BE2C (cell line): ENCODE data around the gene SBF1. TPM values are rescaled to one million over a fixed set of nuclear protein-coding genes. Genes with fewer than 3 reads are reported as not detected.
A peak's percentile ranks its signal among the peaks of the same experiment; 100 is the strongest.

Source experiments
- DNase-seq: peaks from one replicate; pipeline ENCODE4 v3.0.0-alpha.2; 2020
- H3K27me3 ChIP-seq: fragments of 250-450 bp; sonication (Bioruptor Pico); 2 replicates; pipeline ENCODE4 v1.5.1; 2020; ENCODE audit warnings: mild to moderate bottlenecking
- H3K36me3 ChIP-seq: fragments of 250-450 bp; sonication (Bioruptor Pico); 2 replicates; pipeline ENCODE4 v1.5.1; 2020; ENCODE audit warnings: mild to moderate bottlenecking
- H3K4me1 ChIP-seq: fragments of 250-450 bp; sonication (Bioruptor Pico); 2 replicates; pipeline ENCODE4 v1.5.1; 2020
- H3K4me3 ChIP-seq: 2 replicates; pipeline ENCODE4 v1.5.1; 2011; ENCODE audit warnings: low read depth, low read length
- H3K9me3 ChIP-seq: fragments of 250-450 bp; sonication (Bioruptor Pico); 2 replicates; pipeline ENCODE4 v1.5.1; 2020
- CTCF ChIP-seq: IDR thresholded peaks from 2 replicates; pipeline ENCODE4 v1.5.1; 2012; ENCODE audit warnings: mild to moderate bottlenecking, low read depth, low read length
- polyA plus RNA-seq: library from polyadenylated mRNA; unstranded; fragments of >200 nt; gene quantifications from one replicate; pipeline ENCODE4 v1.2.1, GENCODE V29; 2012; ENCODE audit warnings: low read depth, missing spikeins; ENCODE audit not compliant: insufficient read length, insufficient read depth

SBF1 gene
- polyA plus RNA-seq, result 103 TPM

GRCh38 chr22:50474710-50475651 lies at the start of gene SBF1:
Gene SBF1, minus strand, starts transcription at chr22:50475035. Its CDS starts 195 bp downstream, at chr22:50474840.
- Histone ChIP-seq H3K9me3 (no peaks in the 10 kb centered on the region), H3K27me3 (no peaks in the 10 kb centered on the region), H3K36me3 (peaks cover 5% of the 10 kb centered on the region; the same call in 1 of the 2 replicates), H3K4me3 (peak within 1 kb of the TSS; percentile 74), H3K4me1 (no peaks in the 10 kb centered on the region; the same call in 1 of the 2 replicates)
- no peak for TF ChIP-seq CTCF
- peak; percentile 96 for DNase-seq

- TF ChIP-seq CTCF, result no peak
Measured at GRCh38 chr22:50523806-50524675, 49.2 kb upstream of the SBF1 start.

GRCh38 chr22:50523458-50523805 lies 48.6 kb upstream of the SBF1 start:
- Histone ChIP-seq H3K27me3 (no peaks in the 10 kb centered on the region), H3K36me3 (peaks cover 48% of the 10 kb centered on the region), H3K4me3 (no peak overlapping the region), H3K4me1 (peaks cover 13% of the 10 kb centered on the region; the same call in 1 of the 2 replicates), H3K9me3 (no peaks in the 10 kb centered on the region)
- TF ChIP-seq CTCF, result no peak
- DNase-seq, result no peak

More at GRCh38 chr22:50523806-50524675, 49.2 kb upstream of the SBF1 start:
- peaks cover 13% of the 10 kb centered on the region; the same call in 1 of the 2 replicates for H3K4me1 ChIP-seq
- no peaks in the 10 kb centered on the region for H3K9me3 ChIP-seq
- H3K4me3 ChIP-seq, result peak overlapping the region; percentile 85
- peaks cover 42% of the 10 kb centered on the region for H3K36me3 ChIP-seq
- no peaks in the 10 kb centered on the region for H3K27me3 ChIP-seq
- peak; percentile 78 for DNase-seq

- H3K36me3 ChIP-seq, result peaks cover 51% of the 10 kb centered on the region
- H3K4me1 ChIP-seq, result peaks cover 13% of the 10 kb centered on the region; the same call in 1 of the 2 replicates
- no peaks in the 10 kb centered on the region for H3K9me3 ChIP-seq
- DNase-seq, result no peak
- no peak for TF ChIP-seq CTCF
- no peaks in the 10 kb centered on the region for H3K27me3 ChIP-seq
- H3K4me3 ChIP-seq, result no peak overlapping the region
Measured at GRCh38 chr22:50522806-50523438, 48.1 kb upstream of the SBF1 start.

GRCh38 chr22:50522208-50522805 lies 47.5 kb upstream of the SBF1 start:
- no peak for TF ChIP-seq CTCF
- DNase-seq, result no peak
- Histone ChIP-seq H3K9me3 (no peaks in the 10 kb centered on the region), H3K4me3 (no peak overlapping the region), H3K36me3 (peaks cover 57% of the 10 kb centered on the region), H3K4me1 (peaks cover 12% of the 10 kb centered on the region; the same call in 1 of the 2 replicates), H3K27me3 (no peaks in the 10 kb centered on the region)
